C4-2B (cell line): Measurements from ENCODE around the gene SLC38A9.

Experiments
- CTCF ChIP-seq: fragments of 450-650 bp; conservative IDR thresholded peaks from 2 replicates; pipeline ENCODE4 v1.5.1; 2017; ENCODE audit warnings: mild to moderate bottlenecking
- ZFX ChIP-seq: fragments of 450-650 bp; IDR thresholded peaks from 2 replicates; pipeline ENCODE4 v1.6.1; 2017

GRCh38 chr5:55578771-55579170, 133.4 kb downstream of the SLC38A9 start:
- TF ChIP-seq CTCF (no peak), ZFX (no peak)
